Mucosa of gallbladder (tissue), 1 donor: ENCODE data around the gene KCNA10. TPM values are rescaled to one million over a fixed set of nuclear protein-coding genes. Genes with fewer than 3 reads are reported as not detected.
A peak's percentile ranks its signal among the peaks of the same experiment; 100 is the strongest.

Source experiments
- DNase-seq: peaks from one replicate; pipeline ENCODE4 v3.0.0-alpha.2; 2020; ENCODE audit warnings: low spot score
- total RNA-seq: library from RNA; stranded (reverse); gene quantifications from one replicate; pipeline ENCODE4 v1.2.1, GENCODE V29; 2021
- donor health status: DM: no; HTN: no; CAD: no.

The KCNA10 gene
- total RNA-seq, 1 donor from 2014 or later: not detected

DNA sequence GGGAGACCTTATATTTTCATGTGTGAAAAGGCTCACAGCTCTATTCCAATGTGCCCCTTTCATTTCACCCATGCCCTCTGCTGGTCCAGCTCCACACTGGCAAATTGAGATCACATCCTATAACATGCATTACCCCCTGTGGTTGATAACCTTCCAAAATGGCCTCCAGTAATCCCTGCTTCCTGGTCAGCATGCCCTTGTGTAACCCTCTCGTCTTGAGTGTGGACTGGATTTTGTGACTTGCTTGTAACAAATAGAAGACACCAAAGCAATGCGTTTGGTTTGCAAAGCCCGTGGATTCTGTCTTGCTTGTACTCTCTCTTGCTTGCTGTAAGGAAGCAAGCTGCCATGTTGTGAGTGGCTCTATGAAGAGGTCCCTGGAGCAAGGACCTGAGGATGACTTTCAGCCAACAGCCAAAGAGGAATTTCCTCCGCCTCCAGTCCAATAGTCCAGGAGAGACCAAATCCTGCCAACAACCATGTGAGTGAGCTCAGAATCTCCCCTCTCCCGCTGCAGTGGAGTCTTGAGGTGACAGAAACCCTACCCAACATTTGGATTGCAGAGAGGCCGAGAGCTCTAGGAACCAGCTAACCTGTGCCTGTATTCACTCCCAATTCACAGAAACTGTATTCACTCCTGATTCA is 17.4 kb downstream of the KCNA10 start:
- no peak for DNase-seq

GRCh38 chr1:110498270-110498669 is 20.7 kb downstream of the KCNA10 start:
- no peak for DNase-seq

DNA sequence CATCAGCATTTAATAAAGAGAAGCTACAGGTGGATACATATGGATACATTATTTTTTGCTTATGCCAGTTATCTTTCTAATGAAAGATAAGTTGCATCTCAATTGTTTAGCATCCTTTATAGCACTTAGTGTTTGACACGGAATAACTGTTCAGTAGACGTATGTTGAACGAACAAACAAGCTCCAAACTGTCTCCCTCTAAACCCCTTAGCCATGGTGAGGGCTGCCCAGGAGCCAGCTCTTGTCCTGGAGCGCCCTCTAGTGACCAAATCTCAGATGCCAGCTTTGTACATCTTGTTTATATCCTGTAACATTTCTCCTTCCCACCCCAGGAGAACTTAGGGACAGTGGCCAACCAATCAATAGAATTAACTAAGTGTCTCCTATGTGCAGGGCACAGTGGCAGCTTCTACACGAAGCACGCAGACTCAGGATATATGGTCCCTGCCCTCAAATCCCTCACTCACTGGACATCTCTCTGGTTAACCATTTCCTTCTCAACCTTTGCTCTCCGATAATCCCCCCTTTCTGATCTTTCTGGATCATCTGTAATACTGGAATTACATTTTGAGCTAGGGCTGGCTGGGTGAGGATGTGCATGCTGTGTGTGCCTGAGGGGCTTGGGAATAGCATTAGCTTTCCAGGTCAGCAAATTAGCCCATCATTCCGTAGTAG is 22.9 kb downstream of the KCNA10 start:
- peak; percentile 86 for DNase-seq

DNA sequence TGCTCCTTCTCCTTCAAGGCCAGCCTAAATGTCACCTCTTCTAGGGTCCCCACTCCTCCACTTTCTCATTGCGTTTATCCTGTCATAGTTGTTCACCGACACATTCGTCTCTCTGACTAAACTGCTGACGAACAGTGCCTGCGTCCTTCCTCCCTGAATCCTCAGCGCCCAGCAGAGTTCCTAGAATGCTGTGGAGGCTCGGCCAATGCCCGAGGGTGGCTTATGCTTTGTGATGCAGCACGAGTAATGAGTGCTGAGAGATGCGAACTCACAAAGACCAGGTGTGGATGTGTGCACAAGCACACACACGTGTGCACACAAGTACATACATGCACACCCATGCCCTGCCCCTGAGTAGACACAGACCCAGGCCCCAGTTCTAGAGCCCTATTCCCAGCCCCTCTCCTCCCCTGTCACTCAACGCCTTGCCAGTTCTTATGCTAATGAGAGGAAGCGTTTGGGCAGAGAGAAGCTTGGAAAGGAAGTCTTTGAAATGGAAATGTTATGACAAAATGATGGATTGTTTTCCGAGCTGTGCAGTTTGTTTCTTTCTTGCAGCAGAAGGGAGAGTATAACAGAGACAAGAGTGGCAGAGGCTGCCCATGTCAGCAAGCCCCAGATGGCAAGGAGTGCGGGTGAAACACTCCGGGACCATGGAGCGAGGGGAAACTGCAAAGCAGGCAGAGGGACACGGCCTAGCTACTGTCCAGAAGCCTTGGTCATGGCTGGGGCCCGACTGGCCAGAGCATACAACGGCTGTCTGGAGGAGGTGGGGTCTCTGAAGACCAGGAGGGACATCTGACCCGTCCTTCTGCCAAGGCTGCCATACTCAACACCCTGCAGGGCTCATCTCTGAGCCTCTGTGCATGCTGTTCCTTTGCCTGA is 24.2 kb downstream of the KCNA10 start:
- DNase-seq: no peak

- DNase-seq: no peak
These were observed 24.9 kb downstream of the KCNA10 start for GRCh38 chr1:110494036-110494435.

DNA sequence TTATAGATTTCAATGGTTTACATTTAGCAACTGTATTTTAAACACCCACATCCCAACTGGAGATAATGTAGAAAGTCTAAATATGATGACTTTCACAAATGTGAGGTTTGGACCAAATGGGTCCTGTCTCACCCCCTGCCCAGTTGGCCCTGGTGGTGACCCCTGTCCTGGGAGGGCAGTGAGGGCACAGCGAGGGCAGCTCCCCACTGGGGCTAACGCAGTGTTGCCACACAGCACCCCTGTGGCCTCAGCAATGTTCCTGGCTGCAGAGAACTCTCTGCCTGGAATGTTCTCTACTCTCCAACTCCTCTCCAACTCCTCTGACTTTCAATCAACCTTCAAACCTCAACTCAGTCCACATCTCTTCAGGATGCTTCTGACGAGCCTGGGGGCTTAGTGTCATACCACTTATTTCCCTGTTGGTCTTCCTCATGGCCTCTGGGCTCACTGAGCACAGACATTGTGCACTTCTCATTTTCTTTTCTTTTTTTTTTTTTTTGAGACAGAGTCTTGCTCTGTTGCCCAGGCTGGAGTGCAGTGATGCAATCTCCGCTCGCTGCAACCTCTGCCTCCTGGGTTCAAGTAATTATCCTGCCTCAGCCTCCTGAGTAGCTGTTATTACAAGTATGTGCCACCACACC is 25.8 kb downstream of the KCNA10 start:
- no peak for DNase-seq

- DNase-seq: no peak
These were observed 26.4 kb downstream of the KCNA10 start for GRCh38 chr1:110492573-110492972.

DNA sequence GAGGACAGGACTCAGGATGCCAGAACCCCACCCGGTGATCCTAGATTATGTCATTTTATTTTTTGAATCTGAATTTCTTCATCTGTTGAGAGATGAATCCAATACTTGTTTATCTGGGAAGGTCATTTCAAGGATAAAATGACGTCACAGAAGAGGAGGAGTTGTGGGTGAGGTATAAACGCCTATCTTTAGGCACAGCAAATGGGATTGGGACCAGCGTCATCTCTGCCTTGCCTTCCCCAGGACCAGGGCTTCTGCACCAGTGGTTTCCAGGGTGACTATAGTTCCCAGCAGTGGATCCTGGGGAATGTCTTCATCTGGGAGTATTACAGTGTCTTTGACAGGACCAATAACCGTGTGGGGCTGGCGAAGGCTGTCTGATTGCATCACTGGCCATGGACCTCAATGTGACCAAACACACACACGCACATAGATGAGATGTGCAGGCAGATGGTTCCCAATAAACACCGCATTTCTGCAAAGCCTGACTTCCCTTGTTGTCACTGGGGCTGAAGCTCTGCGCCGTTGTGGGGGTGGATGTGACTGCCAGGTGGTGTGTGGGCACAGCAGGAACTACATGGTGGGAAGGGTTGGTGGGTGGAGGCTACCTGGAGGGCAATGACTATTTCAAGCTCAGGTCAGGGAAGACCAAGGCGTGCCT is 28.1 kb downstream of the KCNA10 start:
- DNase-seq: no peak

DNA sequence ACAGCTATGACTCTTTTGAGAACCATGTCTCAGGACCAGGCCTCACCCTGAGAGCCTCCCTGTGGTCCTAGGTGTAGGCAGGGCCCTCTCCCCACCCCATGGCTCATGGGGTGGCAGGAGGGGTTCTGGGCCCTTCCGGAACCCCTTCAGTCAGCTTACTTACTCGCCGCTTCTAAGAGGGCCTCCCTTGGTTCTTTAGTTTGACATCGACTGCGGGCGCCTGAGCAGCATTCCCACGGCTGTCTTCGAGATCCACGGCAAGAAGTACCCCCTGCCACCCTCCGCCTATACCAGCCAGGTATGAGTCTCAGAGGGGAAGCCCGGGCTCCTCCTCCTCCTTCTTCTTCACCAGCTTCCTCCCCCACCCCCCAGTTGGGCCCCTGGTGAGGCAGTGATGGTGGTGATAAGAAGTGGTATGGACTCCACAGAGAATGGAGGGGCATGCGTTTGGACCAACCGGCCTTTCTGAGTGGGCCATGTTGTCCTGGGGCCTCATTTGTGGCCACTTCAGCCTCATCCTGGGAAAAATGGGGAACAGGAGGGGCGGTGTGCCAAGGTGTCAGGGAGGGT is 28.9 kb downstream of the KCNA10 start:
- DNase-seq: no peak

GRCh38 chr1:110489406-110489805 is 29.6 kb downstream of the KCNA10 start:
- no peak for DNase-seq

DNA sequence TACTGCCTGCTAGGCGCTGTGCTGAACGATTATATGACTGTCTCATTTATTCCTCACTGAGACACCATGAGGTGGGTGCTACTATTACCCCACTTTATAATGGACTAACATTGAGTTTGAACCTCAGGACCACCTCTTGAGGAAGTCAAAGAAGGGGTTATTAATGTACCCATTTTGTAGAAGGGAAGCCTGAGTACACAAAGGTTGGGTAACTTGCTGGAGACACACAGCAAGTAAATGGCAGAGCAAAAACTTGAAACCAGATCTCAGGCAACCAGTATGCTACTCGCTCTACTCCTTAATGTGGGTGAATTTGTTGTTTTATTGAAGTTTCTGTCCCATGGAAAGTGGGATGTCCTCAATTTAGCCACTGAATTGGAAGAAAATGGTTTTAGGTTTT is 30.1 kb downstream of the KCNA10 start:
- no peak for DNase-seq

DNA sequence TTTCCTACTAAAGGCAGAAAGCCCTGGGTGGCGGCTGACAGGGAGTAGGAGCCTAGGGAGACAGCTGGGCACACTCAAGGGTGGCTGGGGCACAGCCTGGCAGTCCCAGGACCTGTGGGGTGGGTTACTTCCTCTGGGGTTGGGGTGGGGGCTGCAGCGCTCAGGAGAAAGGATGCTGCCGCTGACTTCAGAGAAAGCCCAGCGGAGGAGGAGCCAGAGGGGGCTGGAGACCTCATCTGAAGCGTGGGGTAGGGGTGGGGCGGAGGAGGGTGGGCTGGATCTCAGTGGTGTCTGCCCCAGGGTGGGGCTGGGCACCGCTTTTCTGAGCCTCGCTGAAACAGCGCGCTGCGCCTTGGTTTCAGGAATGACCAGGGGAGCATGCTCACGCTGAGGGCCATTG is 30.8 kb downstream of the KCNA10 start:
- no peak for DNase-seq

GRCh38 chr1:110487726-110488125 is 31.2 kb downstream of the KCNA10 start:
- DNase-seq: no peak

- DNase-seq: no peak
These were observed 33.2 kb downstream of the KCNA10 start for GRCh38 chr1:110485725-110486124.

GRCh38 chr1:110484801-110485200 is 34.2 kb downstream of the KCNA10 start:
- DNase-seq: no peak

GRCh38 chr1:110483308-110483685 is 35.7 kb downstream of the KCNA10 start:
- DNase-seq: no peak

- no peak for DNase-seq
These were observed 36.2 kb downstream of the KCNA10 start for GRCh38 chr1:110482662-110483307.

DNA sequence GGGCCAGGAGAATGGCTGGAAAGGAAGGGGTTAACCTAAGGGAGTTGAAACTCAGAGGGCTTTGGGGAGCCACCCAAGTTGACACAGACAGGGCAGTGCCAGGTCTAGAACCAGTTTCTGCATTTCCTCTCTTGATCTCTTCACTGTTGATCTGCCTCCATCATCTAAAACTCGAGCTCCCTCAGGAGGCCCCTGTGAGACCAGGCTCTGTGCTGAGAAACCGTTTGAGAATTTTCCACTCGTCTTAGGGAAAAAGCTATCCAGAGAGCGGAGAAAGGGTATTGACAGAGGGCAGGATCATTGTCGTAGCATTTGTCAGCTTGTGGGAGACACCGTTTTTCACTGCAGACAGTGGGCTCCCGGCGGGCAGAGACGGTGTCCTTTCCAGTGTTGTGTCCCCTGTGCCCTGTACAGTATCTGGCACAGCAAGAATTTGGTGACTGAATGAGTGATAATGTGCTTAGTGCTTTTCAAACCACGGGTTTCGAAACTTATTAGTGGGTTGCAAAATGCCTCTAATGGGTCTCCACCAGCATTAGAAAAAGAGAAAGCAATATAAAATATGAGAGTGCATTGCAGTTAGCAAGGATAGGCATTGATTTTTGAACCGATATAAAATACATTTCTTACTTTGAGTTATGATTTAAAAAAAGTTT is 36.9 kb downstream of the KCNA10 start:
- DNase-seq: no peak

DNA sequence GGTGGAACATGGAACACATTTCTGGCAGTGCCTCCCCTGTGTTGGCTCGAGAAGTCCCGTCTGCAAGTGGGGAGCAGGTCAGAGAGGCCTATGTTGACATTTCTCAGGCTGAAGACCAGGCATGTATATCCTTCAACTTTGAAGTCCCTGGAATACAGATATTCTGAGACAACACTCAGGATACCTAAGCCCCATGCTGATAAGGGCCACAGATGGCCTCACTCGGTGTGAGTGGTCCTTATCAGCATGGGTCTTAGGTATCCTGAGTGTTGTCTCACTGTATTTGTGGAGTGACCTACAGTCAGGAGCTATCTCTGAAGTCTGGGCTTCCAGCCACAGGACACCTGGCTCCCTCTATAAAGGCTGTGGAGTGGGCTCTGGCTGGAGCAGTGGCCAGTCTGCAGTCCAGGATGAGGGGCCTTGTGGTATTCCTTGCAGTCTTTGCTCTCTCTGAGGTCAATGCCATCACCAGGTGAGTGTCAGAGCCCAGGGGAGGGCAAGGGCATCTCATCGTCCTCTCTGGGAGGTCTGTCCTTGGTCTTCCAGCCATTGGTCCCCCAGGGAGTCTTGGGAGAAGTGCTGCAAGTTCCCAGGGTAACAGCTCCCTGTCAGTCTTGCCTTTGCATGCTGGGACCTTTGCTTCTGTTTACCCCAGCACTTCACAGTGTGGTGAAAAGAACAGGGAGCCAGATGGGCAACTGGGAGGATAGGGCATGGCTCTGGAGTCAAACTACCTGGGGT is 38.4 kb downstream of the KCNA10 start:
- DNase-seq: no peak

- DNase-seq: no peak
These were observed 40.1 kb downstream of the KCNA10 start for GRCh38 chr1:110478886-110479285.
